Activated naive CD4-positive, alpha-beta T cell treated with anti-CD3 and anti-CD28 coated beads, Interleukin-2, amount 10 ng/mL, durations not matched to agents 7 days and 5 days (primary cell): ENCODE results near the gene TAF4B.

Source experiments
- CTCF ChIA-PET: fragments of 350-600 bp; sonication (Branson Sonifier 250); formaldehyde crosslinking; loops from one replicate; lab custom pipeline; 2021; ENCODE audit warnings: antibody characterized with exemption; lab: Charles Lee
- DNase-seq: peaks from one replicate; pipeline ENCODE4 v3.0.0-alpha.2; 2020
- H3K27ac Mint-ChIP-seq: one replicate; pipeline ENCODE4 v1.8.0; 2021; ENCODE audit warnings: mild to moderate bottlenecking, moderate library complexity, mixed read lengths
- H3K27me3 Mint-ChIP-seq: one replicate; pipeline ENCODE4 v1.8.0; 2021; ENCODE audit warnings: mild to moderate bottlenecking, mixed read lengths
- H3K36me3 Mint-ChIP-seq: one replicate; pipeline ENCODE4 v1.8.0; 2021; ENCODE audit warnings: mixed read lengths
- H3K4me1 Mint-ChIP-seq: one replicate; pipeline ENCODE4 v1.8.0; 2021; ENCODE audit warnings: mixed read lengths
- H3K4me3 Mint-ChIP-seq: one replicate; pipeline ENCODE4 v1.8.0; 2021; ENCODE audit warnings: mild to moderate bottlenecking, moderate library complexity, mixed read lengths
- H3K9me3 Mint-ChIP-seq: one replicate; pipeline ENCODE4 v1.8.0; 2021; ENCODE audit warnings: mixed read lengths

TAF4B gene

GRCh38 chr18:26440644-26441043, 214.4 kb downstream of the TAF4B start:
- Mint-ChIP-seq H3K4me1 (no peaks in the 10 kb centered on the region), H3K9me3 (no peaks in the 10 kb centered on the region), H3K27me3 (peaks cover 10% of the 10 kb centered on the region), H3K36me3 (no peaks in the 10 kb centered on the region), H3K27ac (no peak overlapping the region), H3K4me3 (no peak overlapping the region)
- no peak for DNase-seq
- CTCF ChIA-PET, result no interaction called here
